Urothelium cell line (cell line): ENCODE results near the gene CD44.
A peak's percentile ranks its signal among the peaks of the same experiment; 100 is the strongest.
"Not testable (repeated sequence)": the region's sequence is repeated elsewhere in the genome, so short reads cannot be mapped to it uniquely, and the experiment has no call there.

ENCODE experiments used
- DNase-seq: peaks from one replicate; pipeline ENCODE4 v3.0.0; 2011; ENCODE audit warnings: low spot score, mixed read lengths
- FAIRE-seq: peaks from 2 replicates; lab custom pipeline; 2011; peaks lifted over from hg19 to GRCh38; lab: Jason Lieb, UNC

CD44 gene

GRCh38 chr11:35138943-35139721 lies at the start of gene CD44:
TSS of gene CD44 (plus strand) at chr11:35139171. CDS start at chr11:35139304, 133 bp downstream.
- peak; percentile 81 for DNase-seq
- no peak for FAIRE-seq

DNA sequence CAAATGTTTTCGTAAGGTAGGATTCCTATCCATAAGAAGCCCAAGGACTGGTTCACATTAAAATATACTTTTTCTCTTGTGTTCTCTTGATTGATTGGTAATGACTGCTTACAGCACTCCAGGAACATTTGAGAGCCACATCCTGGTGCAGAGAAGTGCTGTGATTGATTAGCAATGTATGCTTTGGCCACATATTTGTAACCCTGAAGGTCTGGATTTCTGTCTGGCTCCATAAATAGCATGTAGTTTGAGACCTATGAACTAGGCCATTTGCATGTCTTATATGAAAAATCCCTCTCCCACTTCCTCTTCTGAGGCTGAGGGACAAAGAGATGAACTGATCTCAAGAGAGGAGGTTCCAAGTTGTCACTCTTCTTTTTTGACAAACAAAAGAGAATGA lies 49.3 kb upstream of the CD44 start:
- no peak for FAIRE-seq
- no peak for DNase-seq

DNA sequence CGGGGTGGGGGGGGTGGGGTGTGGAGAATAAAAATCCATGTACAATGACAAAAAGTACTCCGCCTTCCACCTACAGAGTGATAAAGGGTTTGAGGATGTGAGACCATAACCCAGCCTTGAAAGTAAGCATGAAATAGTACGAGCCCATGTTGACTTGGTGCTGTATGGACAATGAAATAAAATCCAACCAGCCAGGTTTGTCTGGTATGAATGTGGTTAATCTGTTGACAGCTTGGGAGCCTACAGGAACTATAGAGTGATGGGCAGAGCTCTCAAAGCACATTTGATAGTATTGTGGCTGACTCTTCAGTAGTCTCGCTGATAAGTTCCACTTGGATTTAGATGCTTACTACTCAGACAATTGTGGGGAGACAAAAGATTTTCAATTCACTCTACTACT lies 48.8 kb upstream of the CD44 start:
- FAIRE-seq, result no peak

GRCh38 chr11:35090991-35091390 lies 48.0 kb upstream of the CD44 start:
- FAIRE-seq, DNase-seq: not testable (repeated sequence)

More for the DNA sequence above, 48.8 kb upstream of the CD44 start:
- no peak for DNase-seq

- FAIRE-seq (no peak), DNase-seq (no peak)
Observed at GRCh38 chr11:35096723-35097122, 42.2 kb upstream of the CD44 start.

DNA sequence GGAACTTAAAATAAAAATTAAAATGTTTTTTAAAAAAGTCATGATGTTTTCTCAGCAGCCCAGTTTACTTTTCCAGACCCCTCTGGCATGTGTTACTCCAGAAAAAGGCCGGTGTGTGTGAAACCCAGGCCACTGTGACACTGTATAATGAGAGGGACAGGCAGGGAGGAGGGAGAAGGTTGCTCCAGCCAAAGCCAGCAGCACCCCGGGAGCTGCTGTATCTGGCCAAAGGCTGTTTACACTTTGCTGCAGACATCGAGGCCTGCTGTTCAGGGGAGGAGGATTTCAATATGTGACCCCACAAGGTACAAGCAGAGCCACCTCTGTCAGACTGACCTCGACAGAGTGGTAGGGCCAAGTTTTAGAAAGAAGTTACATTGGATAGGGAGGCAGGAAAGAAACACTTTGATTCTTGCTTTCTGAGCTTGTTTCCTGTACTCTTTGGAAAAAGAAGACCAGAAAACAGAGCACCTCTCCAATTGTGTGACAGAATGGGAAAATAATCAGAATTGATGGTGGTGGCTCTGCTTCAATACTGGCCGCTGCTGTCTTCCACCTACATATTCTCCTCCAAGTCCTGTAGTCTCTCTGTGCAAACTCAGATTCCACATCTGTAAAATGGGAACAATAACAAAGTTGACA lies 41.0 kb upstream of the CD44 start:
- no peak for DNase-seq
- FAIRE-seq, result no peak

- FAIRE-seq, result no peak
Observed at GRCh38 chr11:35098855-35099254, 40.1 kb upstream of the CD44 start.

DNA sequence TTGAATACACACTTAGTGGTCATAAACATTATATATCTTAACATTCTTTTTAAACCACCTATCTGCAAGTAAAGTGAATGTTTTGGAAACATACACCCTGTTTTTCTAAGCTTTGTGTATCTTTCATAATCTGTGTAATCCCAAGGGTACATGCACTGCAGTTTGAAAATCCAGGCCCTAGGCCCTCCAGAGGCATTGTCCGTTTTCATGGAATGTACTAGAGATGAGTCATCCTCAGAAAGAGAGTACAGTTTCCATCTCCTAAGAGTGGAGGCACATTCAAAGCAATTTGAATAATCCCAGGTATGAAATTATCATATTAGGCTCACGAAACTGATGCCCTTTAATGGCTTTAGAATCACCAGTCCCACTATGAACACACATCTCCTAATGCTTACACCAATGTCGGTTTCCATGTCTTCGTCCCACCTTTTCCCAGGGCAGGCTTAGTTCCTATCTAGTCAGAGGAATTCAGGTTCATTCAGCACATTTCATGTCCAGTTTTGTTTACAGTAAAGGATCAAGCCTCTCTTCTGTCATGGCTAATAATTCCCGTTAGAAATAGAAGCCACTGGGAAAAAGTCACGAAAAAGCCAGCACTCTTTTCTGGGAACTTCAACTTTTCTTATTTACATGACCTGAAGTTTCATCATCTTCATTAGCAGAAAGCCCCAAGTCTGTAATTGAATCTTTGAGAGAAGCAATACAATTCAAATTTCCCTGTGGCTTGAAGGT lies 39.5 kb upstream of the CD44 start:
- peak; percentile 62 for DNase-seq

More at GRCh38 chr11:35098855-35099254, 40.1 kb upstream of the CD44 start:
- no peak for DNase-seq

GRCh38 chr11:35100013-35100383 lies 39.0 kb upstream of the CD44 start:
- FAIRE-seq (no peak), DNase-seq (no peak)

More for the DNA sequence above, 39.5 kb upstream of the CD44 start:
- no peak for FAIRE-seq

DNA sequence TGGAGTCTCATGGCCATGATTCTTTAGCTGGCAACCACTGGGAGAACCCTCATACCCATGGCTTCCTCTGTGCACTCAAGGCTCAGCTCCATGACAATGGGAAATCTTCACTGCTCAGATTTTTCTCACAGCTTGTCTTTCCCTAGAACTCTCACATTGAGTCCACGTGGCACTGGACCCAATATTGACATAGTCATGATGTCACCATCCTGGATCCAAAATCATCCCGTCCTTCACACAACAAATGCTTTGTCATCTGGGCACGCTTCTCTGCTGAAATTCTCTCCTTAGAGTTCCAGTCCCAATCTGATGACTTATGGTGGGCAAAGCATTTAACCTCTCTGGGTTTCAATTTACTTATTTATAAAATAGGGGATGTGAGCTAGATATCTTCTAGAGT lies 37.7 kb upstream of the CD44 start:
- DNase-seq, result no peak
- FAIRE-seq, result no peak

DNA sequence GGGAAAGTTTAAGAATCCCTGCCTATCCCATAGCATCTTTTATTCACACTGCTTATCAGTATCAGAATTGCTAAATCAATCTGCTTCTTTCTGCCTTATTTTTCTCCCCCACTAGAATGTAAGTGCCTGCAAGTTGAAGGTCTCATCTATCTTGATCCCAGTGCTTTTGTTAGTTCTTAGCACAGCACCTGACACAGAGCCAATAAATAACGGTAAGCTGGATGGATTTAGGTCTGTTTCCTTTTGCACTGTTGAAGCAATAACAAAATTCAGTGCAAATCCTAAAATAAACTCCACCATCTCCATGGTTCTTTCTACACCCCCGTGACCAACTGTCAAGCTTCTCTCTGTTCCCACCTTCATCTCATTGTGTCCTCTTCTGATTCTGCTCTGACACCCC lies 36.7 kb upstream of the CD44 start:
- no peak for FAIRE-seq
- no peak for DNase-seq

DNA sequence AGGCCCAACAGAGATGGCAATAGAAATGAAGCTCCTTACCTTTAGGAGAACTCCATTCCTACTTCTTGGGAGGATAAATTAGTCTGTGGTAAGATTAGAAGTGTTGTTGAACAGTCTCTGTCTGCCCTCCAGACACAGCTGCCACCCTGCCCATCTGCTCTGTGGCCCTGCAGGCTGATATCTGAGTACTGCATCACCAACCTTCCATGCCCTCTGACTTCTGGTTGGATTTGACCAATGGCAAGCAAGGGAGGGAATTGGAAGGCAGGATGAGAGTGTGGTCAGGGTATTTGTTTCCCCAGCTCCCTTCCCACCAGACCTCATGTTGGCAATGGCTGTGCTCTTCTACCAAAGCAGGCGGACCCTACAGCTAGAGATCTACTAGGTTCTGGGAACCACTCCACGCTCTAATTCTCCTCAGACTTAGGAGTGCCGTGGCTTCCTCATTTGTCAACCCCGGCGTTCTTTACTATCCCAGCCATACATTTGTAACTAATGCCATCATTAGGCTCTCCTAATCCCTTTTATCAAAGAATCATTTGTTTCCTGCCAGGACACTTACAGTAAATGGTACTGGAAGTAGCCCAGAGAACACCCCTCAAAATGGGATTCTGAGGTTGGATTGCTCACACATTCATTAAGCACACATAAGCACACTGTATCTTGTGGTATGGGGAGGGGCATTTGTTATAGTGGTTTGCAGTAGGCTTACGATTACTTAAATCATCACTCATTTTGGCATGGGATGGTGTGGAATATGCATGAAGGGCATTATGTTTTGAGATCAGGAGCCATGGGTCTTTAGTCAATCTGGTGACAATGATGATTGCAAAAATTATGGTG lies 35.4 kb upstream of the CD44 start:
- DNase-seq, result no peak
- no peak for FAIRE-seq

DNA sequence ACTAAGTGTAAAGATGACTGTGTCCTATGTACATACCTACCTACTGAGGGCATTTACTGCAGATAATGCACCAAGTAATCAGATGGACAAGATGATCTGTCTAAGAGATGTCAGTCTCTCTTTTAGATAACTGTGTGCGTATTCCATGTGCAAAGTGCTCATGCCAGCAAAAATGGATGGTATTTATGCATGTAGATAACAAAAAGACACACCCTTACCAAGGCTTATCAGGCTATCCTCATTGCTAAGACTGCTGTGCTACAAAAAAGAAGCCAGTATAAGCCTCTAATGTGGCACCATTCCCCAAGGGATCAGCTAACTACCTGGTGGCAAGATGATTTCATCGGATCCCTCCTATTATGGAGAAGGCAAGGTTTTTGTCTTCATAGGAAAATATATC lies 34.3 kb upstream of the CD44 start:
- no peak for FAIRE-seq
- no peak for DNase-seq

GRCh38 chr11:35105319-35106079 lies 33.5 kb upstream of the CD44 start:
- no peak for DNase-seq
- no peak for FAIRE-seq

DNA sequence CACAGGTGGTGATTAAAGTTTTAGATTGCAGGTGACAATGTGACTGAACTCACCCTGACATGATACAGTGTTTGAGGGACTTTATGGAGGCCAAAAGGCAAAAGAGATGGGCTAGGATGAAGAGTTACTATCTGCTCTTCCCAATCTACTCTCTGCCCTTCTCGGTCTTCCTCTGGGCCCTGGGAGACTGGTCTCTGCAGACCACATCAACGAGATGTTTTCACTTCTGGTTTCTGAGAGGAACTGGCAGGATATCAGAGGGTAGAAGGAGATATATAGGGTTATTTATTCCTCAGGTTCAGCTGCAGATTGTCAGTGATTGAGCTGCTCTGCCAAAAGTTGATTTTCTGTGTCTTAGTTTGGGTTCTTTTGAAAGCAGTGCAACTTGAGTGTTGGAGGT lies 32.4 kb upstream of the CD44 start:
- no peak for FAIRE-seq
- no peak for DNase-seq

- no peak for FAIRE-seq
- DNase-seq, result no peak
Observed at GRCh38 chr11:35107861-35108260, 31.1 kb upstream of the CD44 start.

DNA sequence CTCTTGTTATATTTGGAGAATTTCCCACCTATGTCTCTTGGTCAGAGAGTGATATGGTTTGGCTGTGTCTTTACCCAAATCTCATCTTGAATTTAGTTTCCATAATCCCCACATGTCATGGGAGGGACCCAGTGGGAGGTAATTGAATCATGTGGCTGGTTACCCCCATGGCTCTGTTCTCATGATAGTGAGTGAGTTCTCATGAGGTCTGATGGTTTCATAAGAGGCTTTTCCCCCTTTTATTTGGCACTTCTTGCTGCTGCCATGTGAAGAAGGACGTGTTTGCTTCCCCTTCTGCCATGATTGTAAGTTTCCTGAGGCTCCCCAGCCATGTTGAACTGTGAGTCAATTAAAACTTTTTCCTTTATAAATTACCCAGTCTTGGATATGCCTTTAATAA lies 30.6 kb upstream of the CD44 start:
- FAIRE-seq, result not testable (repeated sequence)

DNA sequence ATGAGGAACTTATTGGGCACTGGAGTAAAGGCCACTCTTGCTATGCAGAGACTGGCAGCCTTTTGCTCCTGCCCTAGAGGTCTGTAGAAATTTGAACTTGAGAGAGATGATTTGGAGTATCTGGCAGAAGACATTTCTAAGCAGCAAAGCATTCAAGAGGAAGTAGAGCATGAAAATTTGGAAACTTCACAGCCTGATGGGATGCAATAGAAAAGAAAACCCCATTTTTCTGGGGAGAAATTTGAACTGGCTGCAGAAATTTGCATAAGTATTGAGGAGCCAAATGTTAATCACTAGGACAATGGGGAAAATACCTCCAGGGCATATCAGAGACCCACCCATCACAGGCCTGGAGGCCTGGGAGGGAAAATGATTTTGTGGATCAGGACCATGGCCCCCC lies 29.9 kb upstream of the CD44 start:
- FAIRE-seq, result no peak
- DNase-seq, result no peak

More for the DNA sequence above, 30.6 kb upstream of the CD44 start:
- not testable (repeated sequence) for DNase-seq

GRCh38 chr11:35109827-35110226 lies 29.1 kb upstream of the CD44 start:
- DNase-seq (no peak), FAIRE-seq (no peak)
